GM19328 (cell line): ENCODE results near the gene TRIP12.
"Not testable (repeated sequence)": the region's sequence is repeated elsewhere in the genome, so short reads cannot be mapped to it uniquely, and the experiment has no call there.

Source experiments
- ATAC-seq: cut with Tn5 transposase; IDR thresholded peaks from one replicate; pipeline ENCODE4 v1.9.1; 2021; ENCODE audit warnings: mild to moderate bottlenecking, moderate library complexity; ENCODE audit not compliant: unreplicated experiment

Gene TRIP12

GRCh38 chr2:229779650-229780049 lies 142.2 kb downstream of the TRIP12 start:
- no peak for ATAC-seq

GRCh38 chr2:229777716-229778115 lies 144.1 kb downstream of the TRIP12 start:
- no peak for ATAC-seq

- no peak for ATAC-seq
Observed at GRCh38 chr2:229775614-229776313, 146.0 kb downstream of the TRIP12 start.

- ATAC-seq, result no peak
Observed at GRCh38 chr2:229774237-229774636, 147.6 kb downstream of the TRIP12 start.

- no peak for ATAC-seq
Observed at GRCh38 chr2:229768235-229768634, 153.6 kb downstream of the TRIP12 start.

- ATAC-seq, result no peak
Observed at GRCh38 chr2:229765721-229766120, 156.1 kb downstream of the TRIP12 start.

GRCh38 chr2:229761663-229762062 lies 160.1 kb downstream of the TRIP12 start:
- no peak for ATAC-seq

- not testable (repeated sequence) for ATAC-seq
Observed at GRCh38 chr2:229757462-229757861, 164.3 kb downstream of the TRIP12 start.

GRCh38 chr2:229752970-229753729 lies 168.7 kb downstream of the TRIP12 start:
- no peak for ATAC-seq

- ATAC-seq, result no peak
Observed at GRCh38 chr2:229749779-229750178, 172.0 kb downstream of the TRIP12 start.

- ATAC-seq, result no peak
Observed at GRCh38 chr2:229748950-229749349, 172.9 kb downstream of the TRIP12 start.

GRCh38 chr2:229742691-229743090 lies 179.1 kb downstream of the TRIP12 start:
- not testable (repeated sequence) for ATAC-seq

GRCh38 chr2:229740279-229740678 lies 181.5 kb downstream of the TRIP12 start:
- ATAC-seq, result no peak

GRCh38 chr2:229738024-229738625 lies 183.7 kb downstream of the TRIP12 start:
- ATAC-seq, result no peak

- ATAC-seq, result no peak
Observed at GRCh38 chr2:229734410-229734809, 187.4 kb downstream of the TRIP12 start.

- no peak for ATAC-seq
Observed at GRCh38 chr2:229733611-229734245, 188.1 kb downstream of the TRIP12 start.

GRCh38 chr2:229732897-229733296 lies 188.9 kb downstream of the TRIP12 start:
- no peak for ATAC-seq

GRCh38 chr2:229731916-229732315 lies 189.9 kb downstream of the TRIP12 start:
- no peak for ATAC-seq

GRCh38 chr2:229731363-229731762 lies 190.4 kb downstream of the TRIP12 start:
- ATAC-seq, result no peak

GRCh38 chr2:229728370-229728769 lies 193.4 kb downstream of the TRIP12 start:
- no peak for ATAC-seq

GRCh38 chr2:229726643-229727042 lies 195.2 kb downstream of the TRIP12 start:
- ATAC-seq, result no peak
